ENCODE results near the gene RANBP17.
"Not testable (repeated sequence)": the region's sequence is repeated elsewhere in the genome, so short reads cannot be mapped to it uniquely, and the experiment has no call there.

RANBP17 gene

GRCh38 chr5:171149772-171150171 lies 288.0 kb downstream of the RANBP17 start:
- no peak for DNase-seq (ENCODE audit: low read depth in 2 of 3, low spot score in 1 of 3)

- no peak for DNase-seq (ENCODE audit: low read depth in 2 of 3, low spot score in 1 of 3)
These were observed 290.6 kb downstream of the RANBP17 start for GRCh38 chr5:171152382-171152781.

GRCh38 chr5:171155621-171156020 lies 293.8 kb downstream of the RANBP17 start:
- DNase-seq (ENCODE audit: low read depth in 2 of 3, low spot score in 1 of 3) = no peak

GRCh38 chr5:171157276-171157675 lies 295.5 kb downstream of the RANBP17 start:
- no peak for DNase-seq (ENCODE audit: low read depth in 2 of 3, low spot score in 1 of 3)

- DNase-seq (ENCODE audit: low read depth in 2 of 3, low spot score in 1 of 3) = no peak
These were observed 296.0 kb downstream of the RANBP17 start for GRCh38 chr5:171157775-171158174.

- no peak for DNase-seq (ENCODE audit: low read depth in 2 of 3, low spot score in 1 of 3)
These were observed 296.8 kb downstream of the RANBP17 start for GRCh38 chr5:171158581-171158980.

- DNase-seq (ENCODE audit: low read depth in 2 of 3, low spot score in 1 of 3) = no peak
These were observed 300.3 kb downstream of the RANBP17 start for GRCh38 chr5:171162165-171162564.

GRCh38 chr5:171162596-171162995 lies 300.8 kb downstream of the RANBP17 start:
- no peak for DNase-seq (ENCODE audit: low read depth in 2 of 3, low spot score in 1 of 3)

GRCh38 chr5:171166766-171167165 lies 304.9 kb downstream of the RANBP17 start:
- DNase-seq (ENCODE audit: low read depth in 2 of 3, low spot score in 1 of 3) = no peak

GRCh38 chr5:171168171-171168570 lies 306.4 kb downstream of the RANBP17 start:
- DNase-seq (ENCODE audit: low read depth in 2 of 3, low spot score in 1 of 3) = no peak

- DNase-seq (ENCODE audit: low read depth in 2 of 3, low spot score in 1 of 3) = not testable (repeated sequence)
These were observed 313.1 kb downstream of the RANBP17 start for GRCh38 chr5:171174960-171175359.

GRCh38 chr5:171175746-171176145 lies 313.9 kb downstream of the RANBP17 start:
- DNase-seq (ENCODE audit: low read depth in 2 of 3, low spot score in 1 of 3) = no peak

GRCh38 chr5:171178190-171178589 lies 316.4 kb downstream of the RANBP17 start:
- DNase-seq (ENCODE audit: low read depth in 2 of 3, low spot score in 1 of 3) = not testable (repeated sequence)

- no peak for DNase-seq (ENCODE audit: low read depth in 2 of 3, low spot score in 1 of 3)
These were observed 326.2 kb downstream of the RANBP17 start for GRCh38 chr5:171188016-171188415.

GRCh38 chr5:171189442-171189841 lies 327.6 kb downstream of the RANBP17 start:
- no peak for DNase-seq (ENCODE audit: low read depth in 2 of 3, low spot score in 1 of 3)

- DNase-seq (ENCODE audit: low read depth in 2 of 3, low spot score in 1 of 3) = no peak
These were observed 330.3 kb downstream of the RANBP17 start for GRCh38 chr5:171192111-171192510.

GRCh38 chr5:171201310-171201709 lies 339.5 kb downstream of the RANBP17 start:
- no peak for DNase-seq (ENCODE audit: low read depth in 2 of 3, low spot score in 1 of 3)

- DNase-seq (ENCODE audit: low read depth in 2 of 3, low spot score in 1 of 3) = no peak
These were observed 343.6 kb downstream of the RANBP17 start for GRCh38 chr5:171205375-171205774.

- peak in 1 of 3 donors; percentile 21 for DNase-seq (ENCODE audit: low read depth in 2 of 3, low spot score in 1 of 3)
These were observed 345.5 kb downstream of the RANBP17 start for GRCh38 chr5:171207256-171207847.

- no peak for DNase-seq (ENCODE audit: low read depth in 2 of 3, low spot score in 1 of 3)
These were observed 360.1 kb downstream of the RANBP17 start for GRCh38 chr5:171221916-171222315.

- DNase-seq (ENCODE audit: low read depth in 2 of 3, low spot score in 1 of 3) = no peak
These were observed 362.1 kb downstream of the RANBP17 start for GRCh38 chr5:171223927-171224326.

GRCh38 chr5:171226096-171226754 lies 364.4 kb downstream of the RANBP17 start:
- no peak for DNase-seq (ENCODE audit: low read depth in 2 of 3, low spot score in 1 of 3)

GRCh38 chr5:171226864-171227263 lies 365.0 kb downstream of the RANBP17 start:
- DNase-seq (ENCODE audit: low read depth in 2 of 3, low spot score in 1 of 3) = no peak
